ENCODE data around the gene GDF10.
A peak's percentile ranks its signal among the peaks of the same experiment; 100 is the strongest.

The GDF10 gene

DNA sequence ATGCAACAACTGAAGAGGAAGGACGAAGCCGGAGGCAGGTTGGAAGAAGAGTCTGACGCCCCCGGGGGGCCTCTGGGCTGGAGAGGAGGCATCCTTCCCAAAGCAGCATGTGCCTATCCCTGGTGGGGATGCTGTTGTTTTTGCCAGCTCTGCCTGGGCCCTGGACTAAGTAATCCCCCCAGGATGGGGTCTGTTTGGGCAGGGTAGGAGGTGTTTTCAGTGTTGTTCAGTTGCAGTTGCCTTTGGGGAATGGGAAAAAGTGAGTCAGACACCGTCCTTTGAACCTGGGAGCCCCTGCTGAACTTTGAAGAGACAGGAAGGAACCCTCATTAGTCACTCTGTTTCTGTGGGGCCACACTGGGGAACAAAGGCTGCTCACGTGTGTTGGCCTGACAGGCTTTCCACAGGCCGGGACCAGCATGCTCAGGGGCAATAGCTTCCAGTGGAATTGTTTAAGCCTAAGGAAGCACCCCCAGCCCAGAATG is 35.2 kb upstream of the GDF10 start:
- intact Hi-C loops (cut with DNase I): no loop called here
- peak in 5 of 42 donors; percentile 9 to 32 (median 14) for DNase-seq

DNA sequence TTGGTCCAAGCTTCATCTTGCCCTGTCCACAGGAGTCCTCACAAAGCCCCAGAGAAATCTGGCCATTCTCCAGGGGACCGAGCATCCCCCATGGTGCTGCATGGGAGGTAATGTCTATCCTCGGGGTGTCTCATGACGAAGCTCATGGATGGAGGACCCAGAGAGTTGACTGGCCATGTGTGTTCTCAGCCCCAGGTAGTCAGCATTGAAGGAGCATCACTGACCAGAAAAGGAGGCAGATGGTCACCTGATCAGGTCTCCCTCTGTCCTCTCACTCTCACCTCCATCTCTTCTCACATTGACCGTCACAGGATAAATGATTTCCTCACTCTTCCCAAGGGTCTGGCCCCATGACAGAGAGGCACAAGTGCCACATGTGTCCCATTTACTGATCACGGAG is 33.4 kb upstream of the GDF10 start:
- peak in 2 of 42 donors; percentile 2 to 21 for DNase-seq
- intact Hi-C loops (cut with DNase I): no loop called here

DNA sequence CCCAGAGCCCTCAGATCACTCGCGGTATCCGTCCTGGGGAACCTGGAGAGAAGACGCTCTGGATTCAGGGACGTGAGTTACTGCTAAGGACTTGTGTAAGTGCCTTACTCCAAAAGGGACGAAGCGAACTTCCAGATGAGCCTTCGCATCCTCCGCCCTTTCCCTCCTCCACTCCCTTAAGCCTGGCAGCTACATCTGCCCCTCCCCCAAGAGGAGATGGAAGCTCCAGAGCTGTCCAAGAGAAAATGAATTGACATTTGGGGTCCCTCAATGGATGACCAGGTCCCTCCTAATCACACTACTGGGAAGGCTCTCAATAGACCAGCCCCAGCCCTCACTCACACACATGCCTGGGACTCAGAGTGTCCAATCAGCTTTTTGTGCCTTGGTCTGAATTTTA is 31.3 kb upstream of the GDF10 start:
- intact Hi-C loops (cut with DNase I): no loop called here
- DNase-seq: peak in 3 of 42 donors; percentile 8 to 20 (median 11)

DNA sequence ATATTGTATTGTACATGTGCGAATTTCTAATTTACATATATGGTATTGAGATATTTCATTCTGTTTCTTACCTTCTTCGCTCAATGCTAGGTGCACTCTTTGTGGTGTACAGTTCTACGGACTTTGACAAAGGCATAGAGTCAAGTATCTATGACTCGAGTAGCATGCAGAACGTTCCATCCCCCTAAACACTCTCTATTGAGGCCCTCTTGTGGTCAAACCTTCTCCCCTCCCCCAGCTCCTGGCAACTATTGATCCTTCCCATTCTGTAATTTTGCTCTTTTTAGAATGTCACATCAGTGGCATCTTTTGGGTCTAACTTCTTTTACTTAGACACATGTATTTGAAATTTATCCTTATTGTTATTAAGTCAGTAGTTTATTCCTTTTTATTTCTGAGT is 30.7 kb upstream of the GDF10 start:
- intact Hi-C loops (cut with DNase I): no loop called here
- DNase-seq: peak in 2 of 42 donors; percentile 8 to 17

DNA sequence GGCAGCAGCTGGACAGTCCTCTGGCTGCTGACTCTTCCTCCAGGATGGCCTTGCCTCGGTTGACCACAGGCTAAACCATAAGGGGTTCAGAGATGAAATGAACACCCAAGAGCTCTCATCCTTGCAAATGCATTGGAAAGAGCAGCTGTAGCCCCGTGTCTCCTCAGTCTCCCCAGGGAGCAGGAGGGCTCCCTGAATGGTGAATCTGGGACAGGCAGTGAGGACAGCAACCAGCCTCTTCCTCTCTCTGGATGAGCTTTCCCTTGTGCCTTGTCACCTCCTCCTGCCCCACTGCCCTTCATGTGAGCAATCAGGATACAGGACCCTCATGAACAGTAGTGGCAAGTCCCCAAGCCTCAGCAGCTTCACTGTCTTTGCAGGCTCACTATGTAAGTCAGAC is 23.9 kb upstream of the GDF10 start:
- peak in 1 of 42 donors; percentile 22 for DNase-seq
- intact Hi-C loops (cut with DNase I): no loop called here

DNA sequence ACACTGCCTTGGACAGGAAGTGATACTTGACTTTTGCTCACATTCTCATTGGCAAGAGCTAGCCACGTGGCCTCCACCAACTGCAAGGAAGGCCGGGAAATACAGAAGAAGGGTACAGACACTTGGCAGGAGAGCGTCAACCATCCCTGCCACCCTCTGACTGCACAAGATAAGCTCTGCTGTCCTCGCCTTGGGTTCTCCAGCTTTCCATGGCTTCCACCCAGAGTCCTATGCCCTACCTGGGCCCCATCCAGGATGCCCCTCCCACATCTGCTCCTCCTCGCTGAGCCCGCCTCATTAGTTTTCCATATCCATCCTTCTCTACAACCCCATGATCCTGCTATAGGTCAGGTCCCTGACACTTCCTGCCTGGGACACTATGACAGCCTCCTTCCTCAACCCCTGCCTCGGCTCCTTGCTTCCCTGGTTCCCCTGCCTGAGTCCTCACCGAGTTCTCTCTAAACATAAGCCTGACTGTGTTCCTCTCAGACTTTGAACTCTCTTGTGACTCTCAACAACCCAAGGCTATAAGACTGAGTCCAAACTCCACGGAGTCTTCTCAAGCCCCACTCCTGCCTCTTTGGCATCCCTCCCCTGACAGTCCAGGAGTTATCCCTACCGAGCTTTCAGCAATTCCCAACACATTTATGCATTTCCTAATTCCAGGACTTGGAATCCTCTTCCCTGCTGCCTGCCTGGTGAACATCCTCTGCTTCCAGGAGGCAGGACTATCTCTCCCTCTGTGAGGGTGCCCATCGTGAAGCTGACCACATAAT is 23.2 kb upstream of the GDF10 start:
- intact Hi-C loops (cut with DNase I): no loop called here

DNA sequence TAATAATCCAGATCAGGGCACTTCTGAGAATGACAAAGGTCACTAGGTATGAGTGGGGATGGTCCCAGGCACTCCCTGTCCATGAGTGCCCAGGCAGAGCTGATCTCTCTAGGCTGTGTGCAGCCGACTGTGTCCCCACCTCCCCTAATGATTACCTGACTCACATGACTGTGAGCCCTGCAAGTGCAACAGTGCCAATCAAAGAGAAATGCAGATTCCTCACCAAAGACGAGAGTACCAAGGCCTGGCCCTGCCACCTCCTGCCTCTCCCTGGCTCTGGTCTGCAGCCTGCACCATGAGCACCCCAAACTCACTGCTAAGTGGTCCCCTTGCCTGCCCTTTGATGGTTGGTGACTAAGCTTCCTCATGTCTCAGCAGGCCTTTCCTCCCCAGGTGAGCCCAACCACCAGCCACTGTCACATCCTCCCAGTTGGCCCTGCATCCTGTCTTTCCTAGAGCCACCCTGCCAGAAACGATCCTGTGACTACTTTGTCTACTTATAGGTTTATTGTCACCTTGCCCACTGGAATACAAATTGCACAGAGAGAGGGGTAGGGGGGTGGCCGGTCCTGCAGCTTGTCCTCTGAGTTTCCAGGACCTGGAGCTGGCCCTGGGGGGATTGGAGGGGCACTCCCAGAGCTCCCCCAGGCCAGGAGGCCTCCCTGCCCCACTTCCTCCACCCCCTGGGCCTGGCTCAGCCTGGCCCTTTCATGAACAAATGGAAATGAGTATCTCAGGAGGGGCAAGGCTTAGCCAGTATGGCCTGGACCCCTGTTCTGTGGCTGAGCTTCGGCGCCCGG is 22.4 kb upstream of the GDF10 start:
- intact Hi-C loops (cut with DNase I): no loop called here
- no peak for DNase-seq

More for the DNA sequence above, 23.2 kb upstream of the GDF10 start:
- no peak for DNase-seq

DNA sequence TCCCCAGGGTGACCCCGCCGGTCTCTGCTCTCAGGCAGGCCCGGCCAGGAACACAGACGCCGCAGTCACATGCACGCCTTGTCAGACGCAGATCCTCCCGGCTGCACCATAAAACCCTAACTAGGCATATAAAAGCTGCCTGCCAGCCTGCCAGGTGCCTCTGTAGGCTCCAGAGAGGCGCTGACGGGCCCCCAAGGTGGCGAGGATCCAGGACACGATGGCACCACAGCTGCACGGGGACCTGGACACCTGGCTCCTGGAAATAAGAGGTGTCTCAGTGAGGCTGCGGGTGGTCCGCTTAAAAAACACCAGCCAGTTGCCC is 21.9 kb upstream of the GDF10 start:
- DNase-seq: no peak

DNA sequence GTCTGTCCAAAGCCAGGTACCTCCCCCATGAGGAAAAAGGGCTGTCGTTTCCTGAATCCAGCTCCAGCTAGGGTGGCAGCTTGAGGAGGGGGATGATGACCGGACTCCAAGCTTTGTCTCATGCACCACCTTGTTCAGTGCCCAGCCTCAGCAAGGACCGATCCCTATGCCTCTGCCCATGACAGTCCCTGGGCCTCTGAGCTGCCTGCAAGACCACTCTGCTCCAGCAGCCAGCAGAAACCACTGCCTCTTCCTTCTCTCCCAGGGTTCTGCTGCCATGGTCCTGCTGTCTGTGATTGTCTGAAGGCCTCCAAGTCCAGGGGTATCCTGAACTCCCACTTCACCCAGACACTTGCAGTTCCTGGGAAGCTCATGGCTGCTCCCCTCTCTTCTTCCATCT is 21.3 kb upstream of the GDF10 start:
- DNase-seq: no peak
- intact Hi-C loops (cut with DNase I): no loop called here

More for the DNA sequence above, 21.9 kb upstream of the GDF10 start:
- intact Hi-C loops (cut with DNase I): no loop called here

DNA sequence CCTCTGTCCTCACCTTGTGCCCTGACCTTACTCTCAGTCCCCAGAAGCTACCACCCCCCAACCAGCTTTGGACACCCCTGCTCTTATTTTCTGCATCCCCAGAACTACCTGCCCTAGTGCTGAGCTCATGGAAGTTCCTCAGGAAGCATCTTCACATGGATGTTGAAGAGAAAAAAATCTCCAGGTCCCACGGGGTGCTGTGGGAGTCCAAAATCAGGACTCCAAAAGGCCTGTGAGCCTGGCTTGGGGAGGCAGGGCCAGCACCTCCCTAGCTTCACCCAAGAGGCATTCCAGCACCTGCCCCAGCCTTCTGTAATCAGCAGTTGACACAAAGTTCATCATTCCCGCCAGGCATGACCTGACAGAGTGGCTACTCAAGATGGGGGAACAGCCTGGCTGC is 20.7 kb upstream of the GDF10 start:
- intact Hi-C loops (cut with DNase I): no loop called here
- DNase-seq: peak in 2 of 42 donors; percentile 18 to 35

DNA sequence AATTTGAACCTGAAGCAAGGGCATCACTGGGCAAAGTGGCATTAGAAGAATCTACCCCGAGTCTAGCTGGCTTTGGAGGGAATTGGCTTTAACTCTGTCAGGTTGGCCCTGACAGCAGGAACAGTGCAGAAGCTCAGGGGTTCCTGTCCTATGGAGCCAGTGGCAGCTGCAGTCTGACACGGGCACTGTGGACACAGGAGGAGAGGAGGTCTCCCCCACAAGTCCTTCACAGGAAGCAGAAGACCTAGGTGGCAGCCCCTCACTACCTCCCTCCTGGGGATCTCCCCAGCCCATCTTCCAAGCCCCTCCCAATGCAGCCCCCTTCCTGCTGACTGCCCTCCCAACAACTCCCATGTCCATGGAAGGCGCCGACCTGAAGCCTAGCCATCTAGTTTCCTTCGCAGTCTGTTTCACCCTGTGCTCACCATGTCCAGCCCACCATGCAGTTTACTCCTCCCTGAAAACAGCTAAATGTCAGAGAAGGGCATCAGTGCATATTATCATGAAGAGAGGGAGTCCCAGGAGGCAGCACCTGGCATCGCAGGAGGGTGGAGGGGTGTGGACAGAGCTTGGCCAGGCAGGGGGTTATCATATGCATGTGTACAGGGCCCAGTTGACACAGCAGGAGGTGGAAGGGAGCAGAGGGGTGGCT is 17.9 kb upstream of the GDF10 start:
- intact Hi-C loops (cut with DNase I): no loop called here
- peak in 1 of 42 donors; percentile 24 for DNase-seq

DNA sequence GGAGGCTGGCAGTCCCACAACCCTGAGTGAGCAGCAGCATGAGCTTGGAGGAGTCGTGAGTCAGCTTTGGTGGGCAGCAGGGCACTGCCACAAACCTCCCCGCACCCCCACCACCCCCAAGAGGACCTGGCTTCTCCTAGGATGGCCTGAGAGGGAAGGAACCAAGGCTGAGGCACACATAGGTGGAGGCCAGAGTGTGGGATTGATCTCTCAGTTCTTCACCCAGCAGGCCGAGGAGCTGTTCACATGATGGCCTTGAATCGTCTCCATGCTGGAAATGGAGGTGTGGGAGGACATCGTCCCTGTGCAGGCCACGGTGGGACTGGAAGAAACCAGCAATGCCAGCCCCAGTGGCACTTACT is 17.4 kb upstream of the GDF10 start:
- intact Hi-C loops (cut with DNase I): no loop called here
- no peak for DNase-seq

DNA sequence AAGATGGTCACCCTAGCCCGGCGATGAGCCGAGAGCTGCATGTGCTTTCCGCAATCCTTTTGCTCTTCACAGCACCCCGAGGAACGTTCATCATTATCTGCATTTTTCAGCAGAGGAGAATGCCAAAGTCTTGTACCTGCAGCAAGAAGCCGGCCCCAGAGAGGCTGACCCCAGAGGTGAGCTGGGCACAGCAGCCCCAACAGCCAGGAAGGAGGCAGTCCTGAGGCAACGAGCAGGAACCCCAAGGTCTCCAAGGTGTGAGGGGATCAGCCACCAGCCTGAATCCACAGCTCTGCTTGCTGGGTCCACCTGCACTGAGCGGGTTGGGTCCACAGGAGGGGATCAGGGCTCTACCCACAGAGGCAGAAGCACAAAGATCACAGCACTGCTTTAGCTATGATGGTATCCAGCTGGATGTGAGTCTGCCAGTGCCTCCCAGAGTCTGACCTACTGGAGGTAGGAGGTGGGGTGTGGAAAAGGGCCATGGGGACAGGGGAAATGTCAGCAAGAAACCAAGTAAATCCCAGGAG is 16.8 kb upstream of the GDF10 start:
- intact Hi-C loops (cut with DNase I): no loop called here
- DNase-seq: peak in 2 of 42 donors; percentile 7 to 35

DNA sequence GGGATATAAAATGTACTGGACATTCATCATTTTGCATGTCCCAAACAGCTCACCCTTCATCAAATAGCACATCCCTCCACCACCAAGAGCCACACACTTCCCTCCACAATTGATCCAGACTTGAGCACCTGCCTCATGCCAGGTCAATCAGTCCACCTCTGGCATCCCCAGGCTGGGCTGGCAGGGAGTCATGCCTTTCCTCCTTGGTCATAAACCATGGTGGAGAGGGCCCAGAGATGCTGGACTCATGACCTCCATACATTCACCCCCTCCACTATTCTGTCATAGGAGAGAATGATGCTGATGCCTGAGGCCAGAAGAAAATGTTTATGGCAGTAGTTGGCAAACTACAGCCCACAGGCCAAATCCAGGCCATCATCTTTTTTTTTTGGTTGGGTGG is 16.1 kb upstream of the GDF10 start:
- peak in 1 of 42 donors; percentile 21 for DNase-seq
- intact Hi-C loops (cut with DNase I): no loop called here

DNA sequence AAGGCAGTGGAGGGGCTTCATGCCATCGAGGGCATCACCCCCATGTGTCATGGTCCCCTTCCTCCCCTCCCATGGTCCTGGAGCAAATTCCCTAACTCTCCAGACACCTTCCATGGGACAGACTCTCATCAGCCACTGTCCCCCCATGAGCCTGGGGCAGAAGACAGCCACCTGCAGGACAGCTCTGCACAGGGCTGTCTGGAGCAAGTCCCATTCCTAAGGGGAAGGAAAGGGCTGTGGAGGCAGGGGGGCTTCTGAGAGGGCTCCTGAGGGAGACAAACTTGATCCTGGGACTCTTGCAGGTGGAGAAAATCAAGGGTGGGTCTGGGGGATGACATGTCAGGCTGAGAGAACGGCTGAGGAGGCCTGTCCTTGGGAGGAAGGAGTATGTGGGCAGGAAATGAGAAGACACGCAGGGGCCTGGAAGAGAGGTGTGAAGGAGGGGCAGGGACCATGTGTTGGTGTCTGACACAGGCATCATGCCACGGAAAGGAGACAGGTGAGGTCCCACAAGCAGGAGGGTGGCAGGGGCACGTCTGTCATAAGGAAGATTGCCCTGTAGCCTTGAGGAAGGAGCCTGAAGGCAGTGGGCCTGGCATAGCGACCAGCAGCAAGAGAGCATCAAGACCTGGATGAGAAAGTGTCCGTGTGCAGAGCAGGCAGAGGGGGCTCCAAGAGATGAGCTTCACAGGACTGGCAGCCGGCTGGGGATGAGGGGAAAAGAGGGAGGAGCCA is 14.4 kb upstream of the GDF10 start:
- intact Hi-C loops (cut with DNase I): no loop called here

DNA sequence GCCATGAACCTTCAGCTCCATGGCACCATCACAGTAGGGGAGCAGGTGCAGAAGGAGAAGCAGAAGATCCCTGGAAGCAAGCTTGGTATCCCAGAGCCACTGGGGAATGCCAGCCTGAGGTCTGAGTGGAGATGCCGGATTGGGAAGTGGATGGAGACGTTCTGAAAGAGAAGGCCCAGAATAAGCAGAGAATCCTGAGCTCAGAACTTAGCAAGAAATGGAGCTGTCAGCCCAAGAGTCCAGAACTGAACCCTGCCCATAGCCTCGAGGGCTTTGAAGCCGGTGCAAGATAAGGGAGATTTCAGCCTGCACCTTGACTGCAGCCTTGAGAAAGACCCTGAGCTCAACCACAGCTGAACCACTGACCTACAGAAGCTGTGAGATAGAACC is 13.9 kb upstream of the GDF10 start:
- peak in 2 of 42 donors; percentile 11 for DNase-seq
- intact Hi-C loops (cut with DNase I): no loop called here

More for the DNA sequence above, 14.4 kb upstream of the GDF10 start:
- DNase-seq: peak in 2 of 42 donors; percentile 4 to 16

DNA sequence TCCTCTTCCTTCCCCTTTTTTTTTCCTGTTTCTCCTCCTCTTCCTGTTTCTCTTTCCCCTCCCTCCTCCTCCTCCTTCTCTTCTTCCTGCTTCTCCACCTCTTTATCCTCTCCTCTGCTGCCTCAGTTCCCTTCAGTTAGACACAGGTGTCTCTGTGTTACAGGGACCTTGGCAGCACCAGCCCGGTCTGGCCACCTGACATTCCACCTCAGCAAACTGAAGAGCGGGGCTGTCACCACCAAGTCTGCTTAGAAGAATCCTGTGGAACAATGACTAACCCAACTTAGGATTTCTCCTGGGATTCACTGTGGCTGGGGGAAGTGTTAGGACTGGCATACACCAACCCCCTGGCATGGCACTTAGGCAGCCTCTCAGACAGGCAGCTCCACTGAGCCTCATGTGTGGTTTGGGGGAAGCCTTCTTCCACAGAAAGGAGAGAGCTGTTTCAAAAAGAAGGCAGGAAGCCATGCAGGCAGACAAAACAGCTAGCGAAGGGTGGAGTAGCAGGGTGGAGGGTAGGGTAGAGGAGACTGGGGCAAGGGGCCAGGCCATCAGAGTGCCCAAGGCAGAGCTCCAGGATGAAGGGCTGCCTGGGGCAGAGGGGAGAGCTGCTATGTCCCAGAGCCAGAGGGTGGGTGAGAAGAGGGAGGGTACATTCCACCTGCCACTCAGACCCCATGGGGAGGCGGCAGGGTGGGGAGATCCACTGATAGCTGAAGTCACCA is 13.2 kb upstream of the GDF10 start:
- intact Hi-C loops (cut with DNase I): no loop called here
- peak in 4 of 42 donors; percentile 3 to 23 (median 11) for DNase-seq

DNA sequence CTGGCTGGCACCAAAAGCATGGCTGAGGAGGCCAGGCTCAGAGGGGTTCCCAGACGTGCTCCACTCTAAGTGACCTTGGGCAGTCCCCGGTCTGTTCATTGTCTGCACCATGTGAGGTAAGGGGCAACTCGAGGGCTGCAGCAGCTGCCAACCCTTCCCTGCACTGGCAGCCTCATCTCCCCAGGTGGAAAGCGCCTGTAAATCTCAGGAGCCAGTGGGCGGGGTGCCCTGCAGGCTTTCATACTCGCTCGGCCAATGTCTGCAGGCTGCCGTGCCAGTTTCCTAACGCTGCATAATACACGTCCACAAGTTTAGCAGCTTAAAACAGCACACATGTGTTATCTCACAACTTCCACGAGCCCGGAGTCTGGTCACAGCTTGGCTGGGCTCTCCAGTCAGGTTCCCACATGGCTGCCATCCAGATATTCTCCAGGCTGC is 12.6 kb upstream of the GDF10 start:
- peak in 3 of 42 donors; percentile 6 to 28 (median 10) for DNase-seq

More for the DNA sequence above, 12.6 kb upstream of the GDF10 start:
- intact Hi-C loops (cut with DNase I): no loop called here
